ENCODE data around the gene PLA2G2A.
"Not testable (repeated sequence)": the region's sequence is repeated elsewhere in the genome, so short reads cannot be mapped to it uniquely, and the experiment has no call there.

PLA2G2A gene

GRCh38 chr1:19936061-19936750 lies 43.2 kb downstream of the PLA2G2A start:
- H3K27me3 ChIP-seq (ENCODE audit: insufficient read depth, poor library complexity, severe bottlenecking) = no peaks in the 10 kb centered on the region
- no peak overlapping the region for H3K27ac ChIP-seq (replicated peaks)
- H3K4me3 ChIP-seq (replicated peaks; ENCODE audit: insufficient read depth, low read length) = no peak overlapping the region
- TF ChIP-seq REST (IDR thresholded peaks at IDR 0.05; ENCODE audit: insufficient replicate concordance, low read depth) = no peak
- TF ChIP-seq SPI1 (IDR thresholded peaks at IDR 0.05; ENCODE audit: borderline replicate concordance, low read depth) = no peak
- TF ChIP-seq GABPA (IDR thresholded peaks at IDR 0.05; ENCODE audit: low read depth) = no peak
- no peak for TF ChIP-seq POLR2AphosphoS5 (IDR thresholded peaks at IDR 0.05; ENCODE audit: low read depth)
- no peak for TF ChIP-seq CTCF (IDR thresholded peaks at IDR 0.05; ENCODE audit: insufficient read depth, low read length)
- no peak for DNase-seq (ENCODE audit: low read depth in 1 of 2, low spot score in 1 of 2)

- no peak for DNase-seq (ENCODE audit: low read depth in 1 of 2, low spot score in 1 of 2)
- TF ChIP-seq GABPA (IDR thresholded peaks at IDR 0.05; ENCODE audit: low read depth) (no peak), SPI1 (IDR thresholded peaks at IDR 0.05; ENCODE audit: borderline replicate concordance, low read depth) (no peak), CTCF (IDR thresholded peaks at IDR 0.05; ENCODE audit: insufficient read depth, low read length) (no peak), POLR2AphosphoS5 (IDR thresholded peaks at IDR 0.05; ENCODE audit: low read depth) (no peak), REST (IDR thresholded peaks at IDR 0.05; ENCODE audit: insufficient replicate concordance, low read depth) (no peak)
- Histone ChIP-seq H3K27ac (replicated peaks) (no peak overlapping the region), H3K27me3 (ENCODE audit: insufficient read depth, poor library complexity, severe bottlenecking) (no peaks in the 10 kb centered on the region), H3K4me3 (replicated peaks; ENCODE audit: insufficient read depth, low read length) (no peak overlapping the region)
Measured at GRCh38 chr1:19934336-19934735, 45.1 kb downstream of the PLA2G2A start.

GRCh38 chr1:19932866-19933265 lies 46.6 kb downstream of the PLA2G2A start:
- H3K4me3 ChIP-seq (replicated peaks; ENCODE audit: insufficient read depth, low read length) = no peak overlapping the region
- TF ChIP-seq CTCF (IDR thresholded peaks at IDR 0.05; ENCODE audit: insufficient read depth, low read length) (no peak), REST (IDR thresholded peaks at IDR 0.05; ENCODE audit: insufficient replicate concordance, low read depth) (no peak), POLR2AphosphoS5 (IDR thresholded peaks at IDR 0.05; ENCODE audit: low read depth) (no peak), SPI1 (IDR thresholded peaks at IDR 0.05; ENCODE audit: borderline replicate concordance, low read depth) (no peak), GABPA (IDR thresholded peaks at IDR 0.05; ENCODE audit: low read depth) (no peak)

GRCh38 chr1:19927130-19927421 lies 52.3 kb downstream of the PLA2G2A start:
- not testable (repeated sequence) for H3K27me3 ChIP-seq (ENCODE audit: insufficient read depth, poor library complexity, severe bottlenecking); DNase-seq (ENCODE audit: low read depth in 1 of 2, low spot score in 1 of 2); H3K4me3 ChIP-seq (replicated peaks; ENCODE audit: insufficient read depth, low read length); H3K27ac ChIP-seq (replicated peaks)

More at GRCh38 chr1:19932866-19933265, 46.6 kb downstream of the PLA2G2A start:
- H3K27me3 ChIP-seq (ENCODE audit: insufficient read depth, poor library complexity, severe bottlenecking) = no peaks in the 10 kb centered on the region
- DNase-seq (ENCODE audit: low read depth in 1 of 2, low spot score in 1 of 2) = no peak
- H3K27ac ChIP-seq (replicated peaks) = no peak overlapping the region
